ENCODE results near the gene PLPP3. TPM values are rescaled to one million over a fixed set of nuclear protein-coding genes. Genes with fewer than 3 reads are reported as not detected.

PLPP3 gene
- total RNA-seq (2021; fragmentation: NEBNext Ultra II Directional; extraction: Animal tissue kit (Norgen Biotek cat#: 25700)) = 30.6 and 33.2 TPM in 2 replicates
- polyA plus RNA-seq (2011; rRNA removed) = 40.4 and 42.0 TPM in 2 replicates
- polyA plus RNA-seq (2011; cell fraction: cytosol; rRNA removed) = 38.1 TPM
- 53.1 TPM for polyA plus RNA-seq (2011; cell fraction: nucleus; rRNA removed)
- 25.9 to 27.9 TPM (median 26.2 TPM) in 4 replicates for polyA plus RNA-seq (2012, experiment 1 of 2)
- 7.0 TPM for polyA plus RNA-seq (2012, experiment 2 of 2)
- polyA plus RNA-seq (2013, experiment 1 of 2) = 66.2 TPM
- polyA plus RNA-seq (2013, experiment 2 of 2) = 62.3 TPM
- polyA minus RNA-seq (2011; rRNA and poly(A)+ RNA removed) = 55.8 and 62.3 TPM in 2 replicates
- polyA minus RNA-seq (2011; cell fraction: cytosol; rRNA and poly(A)+ RNA removed) = 33.3 TPM
- polyA minus RNA-seq (2011; cell fraction: nucleus; rRNA and poly(A)+ RNA removed) = 80.3 TPM
- long read RNA-seq, experiment 1, transcript PLPP3-201 (6 exons, 3,292 nt) = major isoform, 11 of 36 reads
- long read RNA-seq, experiment 1, partial matches to known transcripts = 2 of 36 reads
- long read RNA-seq, experiment 1, other reads (novel, unspliced or antisense) = 23 of 36 reads
- long read RNA-seq, experiment 2, partial matches to known transcripts = 0 of 2 reads
- long read RNA-seq, experiment 2, other reads (novel, unspliced or antisense) = 1 of 2 reads

DNA sequence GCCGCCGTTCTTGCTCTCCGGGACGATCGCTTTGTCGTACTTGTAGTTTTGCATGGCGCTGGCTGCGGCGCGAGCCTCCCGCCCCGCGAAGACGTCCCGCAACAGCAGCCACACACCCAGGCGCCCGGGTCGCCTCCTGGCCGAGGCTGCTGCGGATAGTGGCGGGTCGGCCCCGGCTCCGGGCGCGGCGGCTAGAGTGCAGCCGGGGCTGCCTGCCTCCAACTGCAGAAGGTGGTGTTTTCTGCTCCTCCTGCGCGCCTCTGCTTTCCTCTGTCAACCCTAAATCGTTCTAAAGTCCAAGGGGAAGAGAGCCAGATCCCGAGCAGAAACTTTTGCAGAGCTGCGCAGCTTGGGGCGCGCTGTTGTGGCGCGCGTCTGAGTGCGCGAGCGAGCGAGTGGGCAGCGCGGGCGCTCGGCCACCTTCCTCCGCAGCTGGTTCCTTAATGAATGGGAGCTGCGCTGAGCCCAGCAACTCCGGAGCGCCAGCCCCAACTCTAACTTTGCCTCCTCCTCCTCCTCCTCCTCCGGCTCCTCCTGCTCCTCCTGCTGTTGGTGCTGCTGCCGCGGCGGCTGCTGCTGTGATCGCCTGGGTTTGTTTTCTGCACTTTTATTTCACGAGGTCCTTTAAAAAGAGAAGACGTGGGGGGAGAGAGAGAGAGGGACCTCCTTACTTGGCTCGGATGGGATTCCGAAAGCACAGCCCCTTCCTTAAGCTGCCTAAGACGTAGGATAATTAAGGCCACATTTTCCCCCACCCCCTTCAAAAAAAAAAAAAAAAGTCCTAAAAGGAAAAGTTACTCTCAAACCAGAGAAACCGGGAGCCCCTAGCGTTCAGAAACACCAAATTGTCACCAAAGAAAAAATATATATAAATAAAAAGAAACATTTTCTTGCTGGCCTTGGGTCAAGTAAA, at the start of gene PLPP3:
TSS of gene PLPP3 (minus strand) at position 601 of the 913 bp plus-strand sequence. CDS start at position 54, 547 bp downstream.
- Histone ChIP-seq H4K8ac (ENCODE audit: extremely low read depth, insufficient read depth, low read length) (peak within 1 kb of the TSS; percentile 73), H3K9ac (replicated peaks in 1 of 4; ENCODE audit: extremely low read depth in 1 of 4, low read depth in 3 of 4, low read length in 3 of 4) (peak within 1 kb of the TSS; percentile 72 to 78 (median 76)), H3K23me2 (ENCODE audit: low read depth, low read length) (peaks cover 6% of the 10 kb centered on the region), H3K14ac (ENCODE audit: insufficient read length) (no peak within 1 kb of the TSS), H4K5ac (ENCODE audit: insufficient read length, low read depth, low read length) (peak within 1 kb of the TSS; percentile 68), H3K9me3 (ENCODE audit: insufficient read depth in 2 of 2, low read depth in 1 of 2, low read length in 1 of 2) (no peaks in the 10 kb centered on the region), H2BK12ac (ENCODE audit: low read depth, low read length) (peak within 1 kb of the TSS; percentile 62; the same call in 1 of the 2 replicates), H3K4ac (replicated peaks; ENCODE audit: insufficient read length, low read depth, low read length) (peak within 1 kb of the TSS; percentile 32), H3K4me1 (replicated peaks in 1 of 4; ENCODE audit: control insufficient read depth in 3 of 4, insufficient read depth in 4 of 4, low read length in 3 of 4) (peaks cover 3 to 12% (median 6%) of the 10 kb centered on the region in 4 experiments; a peak in 6 of 7 replicates), H3K4me2 (ENCODE audit: insufficient read depth in 1 of 2, low read depth in 2 of 2, low read length in 2 of 2) (peak within 1 kb of the TSS; percentile 77), H3K79me2 (ENCODE audit: control insufficient read depth in 1 of 2, insufficient read depth in 2 of 2, low read length in 2 of 2) (peaks cover 38 to 51% of the 10 kb centered on the region in 2 experiments), H4K20me1 (replicated peaks in 1 of 2; ENCODE audit: control insufficient read depth in 1 of 2, insufficient read depth in 2 of 2, low read length in 2 of 2) (peaks cover 3 to 6% of the 10 kb centered on the region in 2 experiments), H2BK20ac (ENCODE audit: low read length) (no peak within 1 kb of the TSS), H3K79me1 (ENCODE audit: low read depth, low read length) (no peaks in the 10 kb centered on the region), H3K56ac (replicated peaks; ENCODE audit: insufficient read length, low read depth, low read length) (peak within 1 kb of the TSS; percentile 81), H2AK5ac (ENCODE audit: low read depth, low read length) (no peak within 1 kb of the TSS), H2BK5ac (ENCODE audit: low read depth, low read length) (peak within 1 kb of the TSS; percentile 68; the same call in 1 of the 2 replicates), H3K23ac (ENCODE audit: insufficient read length) (no peak within 1 kb of the TSS), H3K4me3 (ENCODE audit: extremely low read depth in 1 of 4, insufficient read depth in 2 of 4, low read depth in 3 of 4, low read length in 4 of 4) (peak within 1 kb of the TSS; percentile 79 to 98 (median 93)), H3K27ac (ENCODE audit: low read depth, low read length) (peak within 1 kb of the TSS; percentile 66; the same call in 1 of the 2 replicates), H2BK120ac (replicated peaks; ENCODE audit: low read depth, low read length) (peak within 1 kb of the TSS; percentile 47), H3K27me3 (replicated peaks in 1 of 4; ENCODE audit: control insufficient read depth in 3 of 4, extremely low read depth in 1 of 4, insufficient read depth in 3 of 4, low read length in 3 of 4) (no peaks in the 10 kb centered on the region), H3K36me3 (ENCODE audit: control insufficient read depth in 2 of 4, insufficient read depth in 4 of 4, low read length in 3 of 4) (peaks cover 0 to 6% (median 0%) of the 10 kb centered on the region in 4 experiments; a peak in 1 of 8 replicates), H2AFZ (ENCODE audit: low read length) (no peak within 1 kb of the TSS), H4K91ac (replicated peaks; ENCODE audit: insufficient read length, low read length) (peak within 1 kb of the TSS; percentile 45), H2BK15ac (ENCODE audit: low read length) (0 out of 2 replicates have a peak within 1 kb of the TSS, but pooled peaks have one; percentile 33), H3K18ac (ENCODE audit: extremely low read depth, low read length) (peak within 1 kb of the TSS; percentile 90)
- ChIA-PET CTCF (ENCODE audit: partially characterized antibody) (interaction anchor here (0.7 to 4.2 kb wide), 24 partner anchors 9 to 1100 kb away, joined by 3 to 31 read pairs (median 4); no protein-coding TSS in a partner anchor), POLR2A (ENCODE audit: partially characterized antibody) (interaction anchor here (0.5 to 4.4 kb wide), 11 partner anchors 10 to 400 kb away, joined by 3 to 30 read pairs (median 7); no protein-coding TSS in a partner anchor)
- 1% methylated on average over 57 of the region's 62 CpGs; no CpG with 5 or more reads in 1 of the 2 experiments for WGBS, 2 experiments (ENCODE audit: extremely low coverage in 1 of 2, insufficient coverage in 1 of 2, insufficient read length in 1 of 2, insufficient replicate concordance in 2 of 2, low coverage in 1 of 2, low lambda C conversion rate in 2 of 2, missing lambda C conversion rate in 1 of 2)
- DNase-seq (ENCODE audit: low read depth in 1 of 2, low spot score in 2 of 2) (peak; percentile 70 to 80), FAIRE-seq (no peak)
- TF ChIP-seq CTBP2 (IDR thresholded peaks at IDR 0.05; ENCODE audit: borderline replicate concordance, insufficient read depth, insufficient read length, low read length) (no peak), SP4 (IDR thresholded peaks at IDR 0.05; ENCODE audit: low read length) (0 out of 2 replicates have a peak, but pooled peaks have one; percentile 26), BACH1 (IDR thresholded peaks at IDR 0.05; ENCODE audit: low read length) (no peak), TCF12 (IDR thresholded peaks at IDR 0.05; ENCODE audit: low read depth, low read length) (no peak), PHF8 (conservative IDR thresholded peaks at IDR 0.05; ENCODE audit: low read depth, low read length) (no peak; the same call in none of the 2 replicates), FOSL1 (IDR thresholded peaks at IDR 0.05; ENCODE audit: insufficient read depth, low read depth, low read length) (no peak), CEBPB (IDR thresholded peaks at IDR 0.05; ENCODE audit: low read depth, low read length) (0 out of 2 replicates have a peak, but pooled peaks have one; percentile 0), SIRT6 (IDR thresholded peaks at IDR 0.05; ENCODE audit: low read length) (no peak)

All from H1 (cell line).